SK-N-SH treated with all-trans-retinoic acid at 6 μM for 48 hours (cell line): ENCODE results near the gene TNFRSF12A.

Source experiments
- ARNTL ChIP-seq: fragments of 450-650 bp; formaldehyde crosslinking; IDR thresholded peaks from 2 replicates; pipeline ENCODE4 v1.5.0; 2020; ENCODE audit warnings: low read depth, mild to moderate bottlenecking, moderate library complexity, borderline replicate concordance
- BACH2 ChIP-seq: fragments of 250-450 bp; sonication (Bioruptor Pico); IDR thresholded peaks from 2 replicates; pipeline ENCODE4 v1.9.0; 2021; ENCODE audit warnings: mild to moderate bottlenecking, borderline replicate concordance
- CSDC2 ChIP-seq: fragments of 250-450 bp; sonication (Bioruptor Pico); IDR thresholded peaks from 2 replicates; pipeline ENCODE4 v1.5.0; 2020; ENCODE audit warnings: mild to moderate bottlenecking, moderate library complexity
- OSR1 ChIP-seq: fragments of 250-450 bp; sonication (Bioruptor Pico); IDR thresholded peaks from 2 replicates; pipeline ENCODE4 v1.8.0; 2022; ENCODE audit warnings: moderate library complexity, mild to moderate bottlenecking, inconsistent platforms
- PPARA ChIP-seq: fragments of 250-450 bp; sonication (Bioruptor Pico); IDR thresholded peaks from 2 replicates; pipeline ENCODE4 v1.5.0; 2020; ENCODE audit warnings: mild to moderate bottlenecking, borderline replicate concordance
- ZFP3 ChIP-seq: fragments of 250-450 bp; sonication (Bioruptor Pico); IDR thresholded peaks from 2 replicates; pipeline ENCODE4 v1.5.0; 2020; ENCODE audit warnings: mild to moderate bottlenecking, moderate library complexity
- ZFP30 ChIP-seq: fragments of 450-650 bp; formaldehyde crosslinking; IDR thresholded peaks from 2 replicates; pipeline ENCODE4 v1.5.0; 2022; ENCODE audit warnings: mild to moderate bottlenecking, moderate library complexity
- ZNF8 ChIP-seq: fragments of 450-650 bp; formaldehyde crosslinking; IDR thresholded peaks from 2 replicates; pipeline ENCODE4 v1.5.0; 2020; ENCODE audit warnings: mild to moderate bottlenecking, moderate library complexity
- TF ChIP-seq, protein P1 (sequence below): fragments of 250-450 bp; sonication (Bioruptor Pico); IDR thresholded peaks from 2 replicates; pipeline ENCODE4 v1.8.0; 2021; ENCODE audit warnings: low read depth, mild to moderate bottlenecking, moderate library complexity, borderline replicate concordance
- TF ChIP-seq, protein P2 (sequence below): fragments of 250-450 bp; sonication (Bioruptor Pico); IDR thresholded peaks from 2 replicates; pipeline ENCODE4 v1.5.1; 2020; ENCODE audit warnings: low read depth, mild to moderate bottlenecking, moderate library complexity

DNA sequence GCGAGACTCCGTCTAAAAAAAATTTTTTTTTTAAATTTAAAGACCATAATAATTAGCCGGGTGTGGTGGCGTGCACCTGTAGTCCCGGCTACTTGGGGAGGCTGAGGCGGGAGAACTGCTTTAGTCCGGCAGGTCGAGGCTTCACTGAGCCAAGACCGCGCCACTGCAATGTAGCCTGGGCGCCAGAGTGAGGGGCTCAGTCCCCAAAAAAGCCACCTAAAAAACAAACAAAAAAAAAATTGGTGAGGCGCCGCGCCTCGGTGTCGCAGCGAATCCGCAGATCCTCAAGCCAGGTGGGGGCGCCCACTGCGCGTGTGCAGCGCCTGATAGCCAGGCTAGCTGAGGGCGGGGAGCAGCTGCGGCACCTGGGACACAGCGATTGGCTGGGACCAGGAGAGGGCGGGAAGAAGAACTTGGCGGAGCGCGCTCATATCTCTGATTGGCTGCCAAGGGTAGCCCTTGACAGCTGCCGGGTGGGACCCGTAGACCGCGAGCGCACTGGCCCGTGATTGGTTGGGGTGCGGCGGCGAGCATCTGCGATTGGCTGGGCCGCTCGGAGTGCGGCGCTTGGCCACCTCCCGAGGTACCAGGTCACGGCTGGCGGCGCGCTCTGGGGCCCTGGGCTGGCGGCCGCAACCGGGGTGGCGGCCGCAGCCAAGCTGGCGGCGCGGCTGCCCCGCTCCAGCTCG lies 16.4 kb upstream of the TNFRSF12A start:
- no peak for TF ChIP-seq ZFP30 (CRISPR knock-in tag)
- TF ChIP-seq BACH2 (CRISPR knock-in tag) = no peak
- no peak for TF ChIP-seq OSR1 (CRISPR knock-in tag)
- no peak for TF ChIP-seq PPARA (CRISPR knock-in tag)
- TF ChIP-seq, protein P1, sequence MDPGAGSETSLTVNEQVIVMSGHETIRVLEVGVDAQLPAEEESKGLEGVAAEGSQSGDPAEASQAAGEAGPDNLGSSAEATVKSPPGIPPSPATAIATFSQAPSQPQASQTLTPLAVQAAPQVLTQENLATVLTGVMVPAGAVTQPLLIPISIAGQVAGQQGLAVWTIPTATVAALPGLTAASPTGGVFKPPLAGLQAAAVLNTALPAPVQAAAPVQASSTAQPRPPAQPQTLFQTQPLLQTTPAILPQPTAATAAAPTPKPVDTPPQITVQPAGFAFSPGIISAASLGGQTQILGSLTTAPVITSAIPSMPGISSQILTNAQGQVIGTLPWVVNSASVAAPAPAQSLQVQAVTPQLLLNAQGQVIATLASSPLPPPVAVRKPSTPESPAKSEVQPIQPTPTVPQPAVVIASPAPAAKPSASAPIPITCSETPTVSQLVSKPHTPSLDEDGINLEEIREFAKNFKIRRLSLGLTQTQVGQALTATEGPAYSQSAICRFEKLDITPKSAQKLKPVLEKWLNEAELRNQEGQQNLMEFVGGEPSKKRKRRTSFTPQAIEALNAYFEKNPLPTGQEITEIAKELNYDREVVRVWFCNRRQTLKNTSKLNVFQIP (CRISPR knock-in tag) = no peak
- no peak for TF ChIP-seq ARNTL (CRISPR knock-in tag)
- no peak for TF ChIP-seq ZFP3
- no peak for TF ChIP-seq CSDC2 (CRISPR knock-in tag)
- no peak for TF ChIP-seq ZNF8 (CRISPR knock-in tag)
- TF ChIP-seq, protein P2, sequence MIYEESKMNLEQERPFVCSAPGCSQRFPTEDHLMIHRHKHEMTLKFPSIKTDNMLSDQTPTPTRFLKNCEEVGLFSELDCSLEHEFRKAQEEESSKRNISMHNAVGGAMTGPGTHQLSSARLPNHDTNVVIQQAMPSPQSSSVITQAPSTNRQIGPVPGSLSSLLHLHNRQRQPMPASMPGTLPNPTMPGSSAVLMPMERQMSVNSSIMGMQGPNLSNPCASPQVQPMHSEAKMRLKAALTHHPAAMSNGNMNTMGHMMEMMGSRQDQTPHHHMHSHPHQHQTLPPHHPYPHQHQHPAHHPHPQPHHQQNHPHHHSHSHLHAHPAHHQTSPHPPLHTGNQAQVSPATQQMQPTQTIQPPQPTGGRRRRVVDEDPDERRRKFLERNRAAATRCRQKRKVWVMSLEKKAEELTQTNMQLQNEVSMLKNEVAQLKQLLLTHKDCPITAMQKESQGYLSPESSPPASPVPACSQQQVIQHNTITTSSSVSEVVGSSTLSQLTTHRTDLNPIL (CRISPR knock-in tag) = no peak
